ENCODE measurements around the gene PDE3B.
"Not testable (repeated sequence)": the region's sequence is repeated elsewhere in the genome, so short reads cannot be mapped to it uniquely, and the experiment has no call there.

Gene PDE3B

DNA sequence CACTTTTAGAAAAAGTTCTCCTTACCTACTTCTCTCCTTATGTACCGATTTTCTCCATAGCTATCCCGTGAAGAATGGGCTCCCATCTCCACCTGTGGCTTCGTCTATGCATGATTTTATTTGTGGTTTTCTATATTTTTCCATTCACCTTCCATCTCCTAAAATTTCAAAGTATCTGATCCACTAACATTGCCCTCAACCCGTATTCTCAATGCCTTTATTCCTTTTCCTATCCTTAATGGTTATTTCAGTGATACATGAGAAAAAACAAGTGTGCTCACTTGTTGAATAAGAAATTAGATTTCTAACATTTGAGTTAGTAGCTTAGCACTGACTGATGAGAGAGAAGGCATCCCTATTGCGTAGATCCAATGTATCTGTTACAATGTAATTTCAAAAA is 231.6 kb downstream of the PDE3B start:
- no peak for DNase-seq
- Histone ChIP-seq H3K79me1 (ENCODE audit: low read length) (no peaks in the 10 kb centered on the region), H2BK5ac (ENCODE audit: low read depth, low read length, poor library complexity) (no peak overlapping the region), H3K27ac (ENCODE audit: low read depth, low read length) (no peak overlapping the region), H3K27me3 (ENCODE audit: insufficient read depth, low read length) (no peaks in the 10 kb centered on the region), H3K79me2 (ENCODE audit: control insufficient read depth, insufficient read depth, low read length, poor library complexity) (no peaks in the 10 kb centered on the region), H3K4ac (ENCODE audit: low read depth, low read length) (no peak overlapping the region), H4K8ac (ENCODE audit: low read depth, low read length) (no peak overlapping the region), H4K12ac (ENCODE audit: low read depth, low read length) (no peak overlapping the region), H3K23ac (ENCODE audit: low read length) (no peak overlapping the region), H3K4me1 (ENCODE audit: control insufficient read depth in 1 of 2, insufficient read depth in 2 of 2, low read length in 2 of 2) (no peaks in the 10 kb centered on the region), H3K9ac (ENCODE audit: low read length) (no peak overlapping the region), H2AFZ (ENCODE audit: insufficient read depth, low read length, poor library complexity) (no peak overlapping the region), H3K18ac (ENCODE audit: low read length) (no peak overlapping the region), H3K9me3 (ENCODE audit: insufficient read depth, low read depth, low read length) (no peaks in the 10 kb centered on the region), H2BK120ac (ENCODE audit: insufficient read depth, low read length, poor library complexity) (no peak overlapping the region), H3K4me2 (ENCODE audit: low read length) (no peak overlapping the region), H3K36me3 (ENCODE audit: control insufficient read depth in 1 of 2, insufficient read depth in 2 of 2, low read length in 2 of 2) (peaks cover 0 to 2% of the 10 kb centered on the region in 2 experiments), H2BK12ac (ENCODE audit: low read length) (no peak overlapping the region), H4K91ac (ENCODE audit: low read depth, low read length) (no peak overlapping the region), H3K14ac (ENCODE audit: low read length) (no peak overlapping the region), H2AK5ac (ENCODE audit: low read length) (no peak overlapping the region), H3K4me3 (ENCODE audit: low read depth, low read length) (no peak overlapping the region)
- WGBS (ENCODE audit: extremely low coverage, insufficient coverage, insufficient read length): 100% methylated on average over 1 of the region's 5 CpGs

DNA sequence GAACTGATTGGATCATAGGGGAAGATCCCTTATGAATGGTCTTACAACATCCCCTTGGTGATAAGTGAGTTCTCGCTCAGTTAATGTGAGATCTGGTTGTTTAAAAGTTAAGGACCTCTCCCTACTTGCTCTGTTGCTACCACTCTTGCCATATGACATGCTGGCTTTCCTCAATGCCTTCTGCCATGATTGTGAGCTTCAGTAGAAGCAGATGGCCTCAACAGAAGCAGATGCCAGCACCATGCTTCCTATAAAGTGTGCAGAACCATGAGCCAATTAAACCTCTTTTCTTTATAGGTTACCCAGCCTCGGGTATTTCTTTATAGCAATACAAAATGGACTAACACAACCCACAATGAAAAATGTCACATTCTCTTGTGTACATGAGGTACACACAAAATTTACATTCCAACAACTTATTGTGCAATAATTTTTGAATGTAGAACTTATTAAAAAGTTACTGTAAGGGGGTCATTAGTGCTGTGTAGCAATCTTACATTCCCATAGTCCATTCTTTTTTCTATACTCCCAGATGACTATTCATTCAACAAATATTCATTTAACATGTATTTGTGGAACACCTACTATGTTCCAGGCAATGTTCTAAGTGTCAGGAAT is 238.1 kb downstream of the PDE3B start:
- H3K36me3 ChIP-seq (ENCODE audit: control insufficient read depth in 1 of 2, insufficient read depth in 2 of 2, low read length in 2 of 2): peaks cover 0 to 2% of the 10 kb centered on the region in 2 experiments
- H2BK12ac ChIP-seq (ENCODE audit: low read length): no peak overlapping the region
- H3K4me3 ChIP-seq (ENCODE audit: low read depth, low read length): no peak overlapping the region
- H3K79me1 ChIP-seq (ENCODE audit: low read length): no peaks in the 10 kb centered on the region
- no peak overlapping the region for H3K4me2 ChIP-seq (ENCODE audit: low read length)
- H3K79me2 ChIP-seq (ENCODE audit: control insufficient read depth, insufficient read depth, low read length, poor library complexity): no peaks in the 10 kb centered on the region
- H3K4ac ChIP-seq (ENCODE audit: low read depth, low read length): no peak overlapping the region
- no peak overlapping the region for H3K18ac ChIP-seq (ENCODE audit: low read length)
- H3K27ac ChIP-seq (ENCODE audit: low read depth, low read length): no peak overlapping the region
- H4K91ac ChIP-seq (ENCODE audit: low read depth, low read length): no peak overlapping the region
- no peaks in the 10 kb centered on the region for H3K27me3 ChIP-seq (ENCODE audit: insufficient read depth, low read length)
- H3K23ac ChIP-seq (ENCODE audit: low read length): no peak overlapping the region
- H3K9ac ChIP-seq (ENCODE audit: low read length): no peak overlapping the region
- H4K8ac ChIP-seq (ENCODE audit: low read depth, low read length): no peak overlapping the region
- H2BK5ac ChIP-seq (ENCODE audit: low read depth, low read length, poor library complexity): no peak overlapping the region
- no peak for DNase-seq
- H3K14ac ChIP-seq (ENCODE audit: low read length): no peak overlapping the region
- H4K12ac ChIP-seq (ENCODE audit: low read depth, low read length): no peak overlapping the region
- no peaks in the 10 kb centered on the region for H3K9me3 ChIP-seq (ENCODE audit: insufficient read depth, low read depth, low read length)
- no peak overlapping the region for H2AFZ ChIP-seq (ENCODE audit: insufficient read depth, low read length, poor library complexity)
- H2AK5ac ChIP-seq (ENCODE audit: low read length): no peak overlapping the region
- H3K4me1 ChIP-seq (ENCODE audit: control insufficient read depth in 1 of 2, insufficient read depth in 2 of 2, low read length in 2 of 2): no peaks in the 10 kb centered on the region
- H2BK120ac ChIP-seq (ENCODE audit: insufficient read depth, low read length, poor library complexity): no peak overlapping the region
- no CpG with 5 or more reads among the region's 2 CpGs for WGBS (ENCODE audit: extremely low coverage, insufficient coverage, insufficient read length)

GRCh38 chr11:14882196-14882595 is 238.6 kb downstream of the PDE3B start:
- Histone ChIP-seq H2BK5ac (ENCODE audit: low read depth, low read length, poor library complexity) (no peak overlapping the region), H3K18ac (ENCODE audit: low read length) (no peak overlapping the region), H3K9me3 (ENCODE audit: insufficient read depth, low read depth, low read length) (no peaks in the 10 kb centered on the region), H3K9ac (ENCODE audit: low read length) (no peak overlapping the region), H3K14ac (ENCODE audit: low read length) (no peak overlapping the region), H4K12ac (ENCODE audit: low read depth, low read length) (no peak overlapping the region), H3K4me1 (ENCODE audit: control insufficient read depth in 1 of 2, insufficient read depth in 2 of 2, low read length in 2 of 2) (no peaks in the 10 kb centered on the region), H2AFZ (ENCODE audit: insufficient read depth, low read length, poor library complexity) (no peak overlapping the region), H3K79me1 (ENCODE audit: low read length) (no peaks in the 10 kb centered on the region), H3K4me3 (ENCODE audit: low read depth, low read length) (no peak overlapping the region), H3K23ac (ENCODE audit: low read length) (no peak overlapping the region), H2BK12ac (ENCODE audit: low read length) (no peak overlapping the region), H2BK120ac (ENCODE audit: insufficient read depth, low read length, poor library complexity) (no peak overlapping the region), H3K27ac (ENCODE audit: low read depth, low read length) (no peak overlapping the region), H3K4ac (ENCODE audit: low read depth, low read length) (no peak overlapping the region), H3K27me3 (ENCODE audit: insufficient read depth, low read length) (no peaks in the 10 kb centered on the region), H4K8ac (ENCODE audit: low read depth, low read length) (no peak overlapping the region), H3K79me2 (ENCODE audit: control insufficient read depth, insufficient read depth, low read length, poor library complexity) (no peaks in the 10 kb centered on the region), H3K36me3 (ENCODE audit: control insufficient read depth in 1 of 2, insufficient read depth in 2 of 2, low read length in 2 of 2) (peaks cover 0 to 2% of the 10 kb centered on the region in 2 experiments), H2AK5ac (ENCODE audit: low read length) (no peak overlapping the region), H4K91ac (ENCODE audit: low read depth, low read length) (no peak overlapping the region), H3K4me2 (ENCODE audit: low read length) (no peak overlapping the region)
- DNase-seq: no peak
- WGBS (ENCODE audit: extremely low coverage, insufficient coverage, insufficient read length): no CpG with 5 or more reads among the region's 1 CpG

DNA sequence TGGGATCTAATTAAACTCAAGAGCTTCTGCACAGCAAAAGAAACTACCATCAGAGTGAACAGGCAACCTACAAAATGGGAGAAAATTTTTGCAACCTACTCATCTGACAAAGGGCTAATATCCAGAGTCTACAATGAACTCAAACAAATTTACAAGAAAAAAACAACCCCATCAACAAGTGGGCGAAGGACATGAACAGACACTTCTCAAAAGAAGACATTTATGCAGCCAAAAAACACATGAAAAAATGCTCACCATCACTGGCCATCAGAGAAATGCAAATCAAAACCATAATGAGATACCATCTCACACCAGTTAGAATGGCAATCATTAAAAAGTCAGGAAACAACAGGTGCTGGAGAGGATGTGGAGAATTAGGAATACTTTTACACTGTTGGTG is 240.1 kb downstream of the PDE3B start:
- WGBS (ENCODE audit: extremely low coverage, insufficient coverage, insufficient read length): no CpG with 5 or more reads among the region's 1 CpG
- H3K4ac ChIP-seq (ENCODE audit: low read depth, low read length); H3K27me3 ChIP-seq (ENCODE audit: insufficient read depth, low read length); H2AK5ac ChIP-seq (ENCODE audit: low read length); H3K4me3 ChIP-seq (ENCODE audit: low read depth, low read length); H2BK12ac ChIP-seq (ENCODE audit: low read length); H2AFZ ChIP-seq (ENCODE audit: insufficient read depth, low read length, poor library complexity); H3K36me3 ChIP-seq (ENCODE audit: control insufficient read depth in 1 of 2, insufficient read depth in 2 of 2, low read length in 2 of 2); H4K91ac ChIP-seq (ENCODE audit: low read depth, low read length); H3K9me3 ChIP-seq (ENCODE audit: insufficient read depth, low read depth, low read length); H3K79me2 ChIP-seq (ENCODE audit: control insufficient read depth, insufficient read depth, low read length, poor library complexity); H4K8ac ChIP-seq (ENCODE audit: low read depth, low read length); H3K27ac ChIP-seq (ENCODE audit: low read depth, low read length); H3K23ac ChIP-seq (ENCODE audit: low read length); H3K4me1 ChIP-seq (ENCODE audit: control insufficient read depth in 1 of 2, insufficient read depth in 2 of 2, low read length in 2 of 2); DNase-seq; H3K9ac ChIP-seq (ENCODE audit: low read length); H3K14ac ChIP-seq (ENCODE audit: low read length); H4K12ac ChIP-seq (ENCODE audit: low read depth, low read length); H3K79me1 ChIP-seq (ENCODE audit: low read length); H2BK120ac ChIP-seq (ENCODE audit: insufficient read depth, low read length, poor library complexity); H2BK5ac ChIP-seq (ENCODE audit: low read depth, low read length, poor library complexity); H3K18ac ChIP-seq (ENCODE audit: low read length); H3K4me2 ChIP-seq (ENCODE audit: low read length): not testable (repeated sequence)

Measured in trophoblast cell (in vitro differentiated cells and primary cell).